Effector memory CD4-positive, alpha-beta T cell (primary cell): Measurements from ENCODE around the gene KRTAP12-2.
A peak's percentile ranks its signal among the peaks of the same experiment; 100 is the strongest.

Source experiments
- DNase-seq, 3 donors: peaks; one replicate each; pipeline ENCODE4 v3.0.0-alpha.2; 2020
- H3K27ac ChIP-seq: 2 replicates; pipeline ENCODE4 v1.7.0; 2013; ENCODE audit warnings: mild to moderate bottlenecking, low read length, moderate library complexity; ENCODE audit not compliant: insufficient read depth, poor library complexity, severe bottlenecking
- H3K27me3 ChIP-seq: replicated peaks from 2 replicates; pipeline ENCODE4 v1.7.0; 2013; ENCODE audit warnings: mild to moderate bottlenecking, low read length; ENCODE audit not compliant: insufficient read depth, control insufficient read depth, poor library complexity, severe bottlenecking
- H3K36me3 ChIP-seq: 2 replicates; pipeline ENCODE4 v1.7.0; 2013; ENCODE audit warnings: mild to moderate bottlenecking, low read length, moderate library complexity; ENCODE audit not compliant: control insufficient read depth, insufficient read depth
- H3K4me1 ChIP-seq: 2 replicates; pipeline ENCODE4 v1.7.0; 2013; ENCODE audit warnings: low read length, mild to moderate bottlenecking; ENCODE audit not compliant: control insufficient read depth, insufficient read depth, poor library complexity, severe bottlenecking
- H3K4me3 ChIP-seq: 2 replicates; pipeline ENCODE4 v1.7.0; 2013; ENCODE audit warnings: low read length, low read depth, mild to moderate bottlenecking; ENCODE audit not compliant: insufficient read depth, poor library complexity, severe bottlenecking
- H3K9me3 ChIP-seq: 2 replicates; pipeline ENCODE4 v1.7.0; 2013; ENCODE audit warnings: mild to moderate bottlenecking, low read length, moderate library complexity; ENCODE audit not compliant: control insufficient read depth

KRTAP12-2 gene

DNA sequence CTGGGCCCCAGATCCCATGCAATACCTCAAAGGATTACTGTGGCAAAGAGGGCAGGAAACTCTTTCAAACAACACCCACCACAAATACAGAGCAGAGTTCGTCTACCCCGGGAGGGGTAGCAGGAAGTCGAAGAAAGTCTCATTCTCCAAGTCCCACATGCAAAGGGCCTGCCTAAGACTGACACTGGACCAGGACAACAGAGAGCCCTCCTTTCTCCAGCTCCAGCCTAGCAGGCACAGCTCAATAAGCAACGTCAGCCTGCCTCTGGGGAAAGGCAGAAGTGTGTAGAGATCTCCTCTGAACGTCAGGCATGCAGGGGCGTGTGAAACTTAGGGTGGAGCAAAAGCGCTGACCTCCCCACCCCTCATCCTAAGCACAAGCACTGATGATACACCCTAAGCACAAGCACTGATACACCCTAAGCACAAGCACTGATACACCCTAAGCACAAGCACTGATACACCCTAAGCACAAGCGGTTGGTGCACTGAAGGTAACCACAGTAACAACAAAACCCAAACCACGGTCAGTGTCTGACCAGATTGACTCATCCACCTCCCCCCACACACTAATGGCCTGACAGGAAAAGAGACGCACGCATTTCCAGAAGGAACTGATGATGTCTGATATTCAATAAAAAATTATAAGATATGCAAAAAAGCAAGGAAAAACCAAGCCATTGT, 7.7 kb downstream of the KRTAP12-2 start:
- no peak for DNase-seq
- Histone ChIP-seq H3K4me1 (peaks cover 40% of the 10 kb centered on the region), H3K4me3 (no peak overlapping the region), H3K27me3 (no peaks in the 10 kb centered on the region), H3K36me3 (no peaks in the 10 kb centered on the region), H3K27ac (peak overlapping the region; percentile 63), H3K9me3 (no peaks in the 10 kb centered on the region)

DNA sequence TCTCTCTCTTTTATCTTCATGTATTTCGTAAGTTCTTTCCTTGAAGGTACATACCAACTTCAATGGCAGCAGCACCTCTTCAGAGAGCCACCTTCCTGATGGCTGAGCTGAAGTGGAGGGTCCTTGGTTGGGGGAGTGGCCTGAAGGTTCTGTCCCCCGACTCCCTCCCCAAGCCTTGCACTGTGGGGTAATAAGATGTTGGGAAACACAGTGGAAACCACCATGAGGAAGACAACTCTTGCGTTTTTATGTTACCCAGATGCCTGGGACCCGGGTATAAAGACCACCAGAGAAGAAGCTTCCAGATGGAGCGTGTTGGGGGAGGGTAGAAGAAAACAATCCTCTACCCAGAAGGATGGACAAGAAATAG, 8.2 kb downstream of the KRTAP12-2 start:
- no peaks in the 10 kb centered on the region for H3K9me3 ChIP-seq
- no peak for DNase-seq
- no peaks in the 10 kb centered on the region for H3K27me3 ChIP-seq
- H3K4me1 ChIP-seq = peaks cover 45% of the 10 kb centered on the region
- peak overlapping the region; percentile 63 for H3K27ac ChIP-seq
- no peaks in the 10 kb centered on the region for H3K36me3 ChIP-seq
- no peak overlapping the region for H3K4me3 ChIP-seq

DNA sequence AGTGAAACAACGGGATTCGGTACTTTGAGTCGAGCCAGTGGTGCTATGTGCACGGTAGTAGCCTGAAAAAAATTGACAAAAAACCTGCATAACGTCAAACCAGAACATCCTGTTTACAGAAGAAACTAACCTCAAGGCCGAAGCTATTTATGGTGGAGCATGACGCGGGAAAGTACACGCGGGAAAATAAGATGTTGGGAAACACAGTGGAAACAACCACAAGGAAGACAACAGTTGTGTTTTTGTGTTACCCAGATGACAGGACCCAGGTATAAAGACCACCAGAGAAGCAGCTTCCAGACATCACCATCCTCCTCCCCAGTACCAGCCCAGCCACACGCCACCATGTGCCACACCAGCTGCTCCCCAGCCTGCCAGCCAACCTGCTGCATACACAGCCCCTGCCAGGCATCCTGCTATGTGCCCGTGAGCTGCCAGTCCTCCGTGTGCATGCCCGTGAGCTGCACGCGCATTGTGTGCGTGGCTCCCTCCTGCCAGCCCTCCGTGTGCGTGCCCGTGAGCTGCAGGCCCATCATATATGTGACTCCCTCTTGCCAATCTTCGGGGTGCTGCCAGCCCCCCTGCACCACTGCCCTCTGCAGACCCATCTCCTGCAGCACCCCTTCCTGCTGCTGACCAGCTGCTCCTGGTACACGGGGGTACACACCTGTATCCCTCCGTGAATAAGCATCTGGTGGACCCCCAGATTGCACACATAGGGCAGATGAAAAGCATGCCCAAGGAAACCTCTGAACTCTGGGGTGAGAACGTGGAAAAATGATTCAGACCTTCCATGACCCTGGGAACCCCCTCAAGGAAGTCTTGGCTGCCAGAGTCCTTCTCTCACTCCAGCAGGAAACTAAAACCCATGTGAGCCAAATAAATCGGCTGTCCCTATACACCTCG, 8.8 kb downstream of the KRTAP12-2 start, which contains the start of gene KRTAP12-3:
TSS of gene KRTAP12-3 (plus strand) at position 298 of the 906 bp plus-strand sequence. CDS start at position 346, 48 bp downstream.
- Histone ChIP-seq H3K27me3 (no peaks in the 10 kb centered on the region), H3K27ac (peak within 1 kb of the TSS; percentile 63), H3K9me3 (no peaks in the 10 kb centered on the region), H3K4me1 (peaks cover 46% of the 10 kb centered on the region), H3K4me3 (no peak within 1 kb of the TSS), H3K36me3 (no peaks in the 10 kb centered on the region)
- DNase-seq = peak; percentile 41 to 62 (median 43)

DNA sequence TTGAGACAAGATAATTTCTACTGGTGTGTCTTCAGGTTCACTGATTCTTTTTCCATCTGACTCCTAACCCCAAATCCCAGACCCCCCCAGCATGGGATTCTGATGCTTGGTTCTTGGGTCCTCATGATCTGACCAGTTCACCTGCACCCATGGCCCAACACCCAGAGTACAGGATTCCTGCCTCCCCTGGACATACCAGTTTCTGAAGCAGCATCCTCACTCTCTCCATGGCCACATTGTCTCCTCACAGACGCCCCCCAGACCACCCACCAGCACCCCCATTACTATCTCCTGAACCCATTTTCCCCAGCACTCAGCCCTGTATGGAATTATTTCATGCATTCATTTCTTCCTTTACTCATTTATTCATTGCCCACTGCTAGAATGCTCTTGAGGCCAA, 9.9 kb downstream of the KRTAP12-2 start:
- Histone ChIP-seq H3K27ac (peak overlapping the region; percentile 63), H3K9me3 (no peaks in the 10 kb centered on the region), H3K36me3 (no peaks in the 10 kb centered on the region), H3K4me3 (no peak overlapping the region), H3K27me3 (no peaks in the 10 kb centered on the region), H3K4me1 (peaks cover 46% of the 10 kb centered on the region)
- no peak for DNase-seq

DNA sequence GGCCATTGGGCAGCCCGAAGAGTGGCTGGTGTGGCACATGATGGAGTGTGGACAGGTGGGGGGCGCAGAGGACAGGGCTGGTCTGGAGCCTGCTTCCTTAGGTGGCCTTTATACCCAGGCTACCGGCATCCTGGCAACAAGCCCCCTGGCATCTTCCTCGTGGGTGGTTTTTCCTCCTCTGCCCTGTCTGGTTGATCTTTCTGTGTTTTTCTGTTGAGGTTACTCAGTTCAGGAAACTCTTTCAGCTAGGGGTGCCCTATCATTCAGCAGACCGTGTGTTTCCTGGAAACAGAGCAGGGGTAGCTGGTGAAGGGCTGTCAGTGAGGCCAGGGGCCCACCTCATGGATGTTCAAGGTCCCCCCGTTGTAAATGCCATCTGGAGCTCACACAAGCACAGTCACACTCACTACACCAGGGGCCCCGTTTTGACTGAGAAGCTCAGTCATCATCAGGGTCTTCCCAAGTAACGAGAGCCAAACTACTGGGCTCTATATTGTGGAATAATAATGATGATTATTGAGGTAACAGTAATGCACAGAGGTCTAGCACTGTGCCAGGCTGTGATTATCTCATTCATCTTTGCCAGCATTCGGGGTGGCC, 12.1 kb downstream of the KRTAP12-2 start, which contains the start of gene KRTAP12-4:
TSS of gene KRTAP12-4 (minus strand) at position 84 of the 600 bp plus-strand sequence. CDS start at position 39, 45 bp downstream.
- Histone ChIP-seq H3K9me3 (no peaks in the 10 kb centered on the region), H3K36me3 (no peaks in the 10 kb centered on the region), H3K27ac (peak within 1 kb of the TSS; percentile 31), H3K4me1 (peaks cover 45% of the 10 kb centered on the region), H3K4me3 (no peak within 1 kb of the TSS), H3K27me3 (no peaks in the 10 kb centered on the region)
- no peak for DNase-seq

DNA sequence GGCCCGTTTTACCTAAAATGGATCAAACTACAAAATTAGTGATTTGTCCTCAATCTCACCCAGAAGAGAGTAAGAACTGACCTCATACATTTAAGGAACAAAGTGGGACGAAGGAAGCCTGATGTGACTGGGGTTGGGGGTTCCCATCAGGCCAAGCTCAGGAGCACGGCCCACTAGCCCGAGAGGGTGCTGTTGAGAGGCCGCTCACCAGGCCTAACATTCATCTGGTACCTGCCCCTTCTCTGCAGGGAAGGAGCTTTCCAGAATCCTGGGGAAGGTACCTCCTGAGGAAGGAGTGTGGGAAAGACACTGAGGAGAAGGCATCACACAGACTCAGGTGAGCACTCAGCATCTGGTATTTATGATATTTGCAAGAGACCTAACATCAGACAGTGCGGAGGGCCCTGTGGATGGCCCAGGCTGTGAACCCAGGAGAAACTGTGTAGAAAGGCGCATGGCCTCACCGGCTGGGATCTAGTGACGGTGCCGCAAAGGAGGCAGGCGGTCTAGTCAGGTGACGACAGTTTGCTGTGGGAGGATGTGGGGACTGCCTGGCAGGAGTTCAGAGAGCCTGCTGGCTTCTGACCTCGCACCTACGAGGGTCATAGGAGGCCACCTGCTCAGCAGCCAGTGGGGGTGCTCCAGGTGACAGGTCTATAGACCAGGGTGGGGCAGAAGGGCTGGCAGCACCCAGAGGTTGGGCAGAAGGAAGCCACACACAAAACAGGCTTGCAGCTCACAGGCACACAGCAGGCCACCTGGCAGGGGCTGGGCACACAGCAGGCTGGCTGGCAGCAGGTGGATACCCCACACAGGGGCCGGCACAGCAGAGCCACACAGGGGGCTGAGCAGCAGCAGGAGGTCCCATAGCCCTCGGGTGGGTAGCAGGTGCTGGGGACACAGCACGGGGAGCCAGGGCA, 12.8 kb downstream of the KRTAP12-2 start:
- no peak overlapping the region for H3K4me3 ChIP-seq
- no peaks in the 10 kb centered on the region for H3K27me3 ChIP-seq
- peak; percentile 59 to 70 (median 62) for DNase-seq
- H3K36me3 ChIP-seq = no peaks in the 10 kb centered on the region
- peak overlapping the region; percentile 31 for H3K27ac ChIP-seq
- H3K9me3 ChIP-seq = no peaks in the 10 kb centered on the region
- peaks cover 37% of the 10 kb centered on the region for H3K4me1 ChIP-seq

DNA sequence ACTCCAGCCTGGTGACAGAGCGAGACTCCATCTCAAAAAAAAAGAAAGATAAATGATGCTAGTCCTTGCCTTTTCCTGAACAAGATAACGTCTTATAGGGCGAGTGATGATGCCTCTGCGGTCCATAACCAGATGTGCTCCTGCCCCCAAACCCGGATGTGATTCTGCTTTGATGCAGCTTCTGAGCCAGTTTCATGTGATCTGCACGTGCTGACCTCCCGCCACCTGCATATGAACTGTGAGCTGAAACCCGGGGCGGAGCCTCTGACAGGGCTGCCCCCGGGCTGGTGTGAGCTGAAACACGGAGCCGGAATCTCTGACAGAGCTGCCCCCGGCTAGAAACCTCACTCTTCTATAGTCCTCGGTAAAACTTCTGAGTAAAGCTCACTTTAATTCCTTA, 13.6 kb downstream of the KRTAP12-2 start:
- Histone ChIP-seq H3K4me3 (no peak overlapping the region), H3K9me3 (no peaks in the 10 kb centered on the region), H3K36me3 (no peaks in the 10 kb centered on the region), H3K4me1 (peaks cover 30% of the 10 kb centered on the region), H3K27me3 (no peaks in the 10 kb centered on the region), H3K27ac (no peak overlapping the region)
- DNase-seq = no peak

DNA sequence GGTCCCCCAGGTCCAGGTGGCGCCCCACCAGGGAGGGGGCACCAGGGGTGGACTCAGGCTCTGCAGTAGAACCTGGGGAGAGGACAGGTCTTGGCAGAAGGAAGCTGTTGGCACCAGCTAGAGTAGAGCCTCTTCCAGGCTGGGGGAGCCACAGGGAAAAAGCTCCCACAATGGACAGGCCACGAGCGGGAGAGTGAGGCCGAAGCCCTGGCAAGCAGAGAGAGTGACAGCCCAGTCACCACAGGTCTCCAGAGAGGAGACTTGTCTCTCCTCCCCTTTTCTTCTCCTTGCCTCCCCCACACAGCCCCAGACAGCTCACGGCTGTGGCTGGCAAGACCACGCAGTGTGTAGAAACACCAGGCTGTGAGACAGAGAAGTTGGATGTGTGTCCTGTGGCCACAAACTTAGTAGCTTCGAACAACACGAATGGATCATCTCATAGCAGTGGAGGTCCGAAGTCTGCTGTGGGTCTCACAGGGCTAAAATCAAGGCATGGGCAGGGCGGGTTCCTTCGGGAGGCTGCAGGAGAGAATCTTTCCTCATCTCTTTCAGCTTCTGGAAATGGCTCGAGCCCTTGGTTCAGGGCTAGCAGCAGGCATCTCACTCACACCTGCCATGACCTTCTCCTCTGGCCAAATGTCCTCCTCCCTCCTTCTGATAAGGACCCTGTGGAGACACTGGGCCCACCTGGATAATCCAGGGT, 15.6 kb downstream of the KRTAP12-2 start:
- H3K36me3 ChIP-seq = no peaks in the 10 kb centered on the region
- no peak overlapping the region for H3K4me3 ChIP-seq
- no peak for DNase-seq
- peaks cover 17% of the 10 kb centered on the region for H3K4me1 ChIP-seq
- no peaks in the 10 kb centered on the region for H3K9me3 ChIP-seq
- H3K27ac ChIP-seq = no peak overlapping the region
- no peaks in the 10 kb centered on the region for H3K27me3 ChIP-seq
